Activated T-cell treated with anti-CD3 and anti-CD28 coated beads, Interleukin-2, amount 50 U/mL, for 72 hours (primary cell): ENCODE measurements around the gene TLR2. TPM values are rescaled to one million over a fixed set of nuclear protein-coding genes. Genes with fewer than 3 reads are reported as not detected.

Experiments used
- ATAC-seq, 2 donors: fragments of 150-1000 bp; cut with Tn5 transposase; replicated peaks in 1 of 2; 2 replicates each; pipeline ENCODE4 v1.10.0; 2021; ENCODE audit warnings: moderate library complexity in 2 of 2, mild to moderate bottlenecking in 1 of 2
- DNase-seq, 2 donors: peaks; one replicate each; pipeline ENCODE4 v3.0.0; 2021 to 2022; ENCODE audit warnings: mixed read lengths in 1 of 2
- H3K27ac Mint-ChIP-seq: one replicate; pipeline ENCODE4 v1.8.0; 2022; ENCODE audit warnings: mild to moderate bottlenecking, moderate library complexity, mixed read lengths
- H3K27me3 Mint-ChIP-seq: one replicate; pipeline ENCODE4 v1.8.0; 2022; ENCODE audit warnings: low read depth, mixed read lengths
- H3K36me3 Mint-ChIP-seq, 2 donors: one replicate each; pipeline ENCODE4 v1.8.0; 2022; ENCODE audit warnings: mixed read lengths in 2 of 2, mild to moderate bottlenecking in 1 of 2; ENCODE audit not compliant: insufficient read depth in 2 of 2
- H3K4me1 Mint-ChIP-seq: one replicate; pipeline ENCODE4 v1.8.0; 2022; ENCODE audit warnings: low read depth, mixed read lengths
- H3K4me3 Mint-ChIP-seq, 2 donors: one replicate each; pipeline ENCODE4 v1.8.0; 2022; ENCODE audit warnings: mild to moderate bottlenecking in 2 of 2, mixed read lengths in 2 of 2, moderate library complexity in 2 of 2
- H3K9me3 Mint-ChIP-seq, 2 donors: one replicate each; pipeline ENCODE4 v1.8.0; 2022; ENCODE audit warnings: mixed read lengths in 2 of 2
- total RNA-seq, 2 donors: library from RNA; stranded (reverse); gene quantifications; one replicate each; pipeline ENCODE4 v1.2.3, GENCODE V29; 2022

The TLR2 gene
- 1 to 10 TPM in 1 of 2 donors, under 1 TPM in 1; 0.70 to 1.4 TPM for total RNA-seq

DNA sequence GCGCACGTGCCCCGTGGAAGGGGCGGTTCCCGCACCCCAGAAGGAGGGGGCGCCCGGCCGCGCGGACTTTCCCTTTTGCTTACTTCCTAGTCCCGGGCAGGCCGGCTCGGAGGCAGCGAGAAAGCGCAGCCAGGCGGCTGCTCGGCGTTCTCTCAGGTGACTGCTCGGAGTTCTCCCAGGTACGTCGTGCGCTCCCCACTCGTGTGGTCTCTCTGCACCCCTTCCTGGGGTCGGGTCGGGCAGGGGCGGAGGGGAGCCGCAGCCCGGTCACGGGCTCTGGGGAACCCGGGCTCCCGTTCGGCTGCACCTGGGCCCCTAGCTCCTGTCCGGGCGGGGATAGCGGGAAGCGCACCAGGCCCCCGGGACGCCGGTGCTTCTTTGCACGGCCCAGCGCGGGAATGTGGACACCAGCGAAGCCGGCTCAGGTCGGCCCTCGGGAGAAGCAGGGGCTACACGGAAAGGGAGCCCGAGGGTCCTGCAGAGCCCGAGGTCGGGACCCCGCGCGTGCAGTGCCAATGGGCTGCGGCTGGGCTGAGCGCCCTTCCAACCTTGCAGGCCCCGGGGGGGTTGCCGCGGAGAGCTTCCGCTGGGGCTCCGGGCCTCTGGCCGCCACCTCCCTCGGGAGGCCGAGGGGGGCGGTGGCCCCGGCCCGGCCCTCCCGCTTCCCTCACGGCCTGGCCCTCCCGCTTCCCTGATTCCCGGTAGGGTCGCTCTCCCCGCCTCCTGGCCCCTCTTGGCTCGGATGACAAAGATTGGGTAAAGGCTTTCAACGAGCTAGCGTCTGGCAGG lies at the start of gene TLR2:
TSS of gene TLR2 (plus strand) at position 99 of the 789 bp plus-strand sequence. CDS start 18,628 bp downstream, outside the sequence.
- DNase-seq (peak; percentile 66 to 71), ATAC-seq (peak; percentile 86 to 94)
- Mint-ChIP-seq H3K9me3 (peaks cover 3 to 4% of the 10 kb centered on the region in 2 donors), H3K36me3 (peaks cover 2 to 7% of the 10 kb centered on the region in 2 donors), H3K4me3 (peak within 1 kb of the TSS; percentile 86 to 89), H3K27me3 (peaks cover 33% of the 10 kb centered on the region), H3K4me1 (peaks cover 13% of the 10 kb centered on the region), H3K27ac (peak within 1 kb of the TSS; percentile 64)

GRCh38 chr4:153634738-153635353 lies 49.2 kb upstream of the TLR2 start:
- peaks cover 4 to 30% of the 10 kb centered on the region in 2 donors for H3K36me3 Mint-ChIP-seq
- H3K9me3 Mint-ChIP-seq = no peaks in the 10 kb centered on the region
- DNase-seq (no peak), ATAC-seq (peak; percentile 32 to 37)
- no peaks in the 10 kb centered on the region for H3K27me3 Mint-ChIP-seq
- H3K27ac Mint-ChIP-seq = no peak overlapping the region
- peaks cover 9% of the 10 kb centered on the region for H3K4me1 Mint-ChIP-seq
- no peak overlapping the region for H3K4me3 Mint-ChIP-seq

DNA sequence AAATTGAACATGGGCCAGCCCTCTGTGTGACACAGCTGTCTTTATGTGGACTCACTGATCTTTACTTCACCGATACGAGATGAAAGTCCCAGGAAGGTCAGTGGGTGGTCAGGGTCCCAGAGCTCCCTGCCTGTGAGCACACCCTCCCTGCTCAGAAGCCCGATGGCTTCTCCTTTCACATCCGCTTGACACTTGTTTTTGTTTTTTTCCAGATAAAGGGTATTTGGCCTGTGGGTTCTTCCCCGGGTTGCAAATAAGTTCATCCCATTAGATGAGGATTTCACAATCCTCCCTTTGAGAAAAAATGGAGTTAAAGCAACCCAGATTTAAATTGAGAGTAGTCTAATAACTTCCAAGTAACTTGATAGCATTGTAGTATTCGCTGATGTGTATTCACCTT lies 48.2 kb upstream of the TLR2 start:
- Mint-ChIP-seq H3K4me3 (no peak overlapping the region), H3K36me3 (peaks cover 4 to 27% of the 10 kb centered on the region in 2 donors), H3K27ac (no peak overlapping the region), H3K9me3 (no peaks in the 10 kb centered on the region), H3K27me3 (no peaks in the 10 kb centered on the region), H3K4me1 (peaks cover 11% of the 10 kb centered on the region)
- DNase-seq (no peak), ATAC-seq (no peak)

GRCh38 chr4:153637201-153637600 lies 46.9 kb upstream of the TLR2 start:
- no peak overlapping the region for H3K27ac Mint-ChIP-seq
- H3K4me3 Mint-ChIP-seq = no peak overlapping the region
- peaks cover 24% of the 10 kb centered on the region for H3K4me1 Mint-ChIP-seq
- H3K36me3 Mint-ChIP-seq = peaks cover 3 to 23% of the 10 kb centered on the region in 2 donors
- no peak for ATAC-seq
- DNase-seq = no peak
- H3K27me3 Mint-ChIP-seq = no peaks in the 10 kb centered on the region
- H3K9me3 Mint-ChIP-seq = no peaks in the 10 kb centered on the region

DNA sequence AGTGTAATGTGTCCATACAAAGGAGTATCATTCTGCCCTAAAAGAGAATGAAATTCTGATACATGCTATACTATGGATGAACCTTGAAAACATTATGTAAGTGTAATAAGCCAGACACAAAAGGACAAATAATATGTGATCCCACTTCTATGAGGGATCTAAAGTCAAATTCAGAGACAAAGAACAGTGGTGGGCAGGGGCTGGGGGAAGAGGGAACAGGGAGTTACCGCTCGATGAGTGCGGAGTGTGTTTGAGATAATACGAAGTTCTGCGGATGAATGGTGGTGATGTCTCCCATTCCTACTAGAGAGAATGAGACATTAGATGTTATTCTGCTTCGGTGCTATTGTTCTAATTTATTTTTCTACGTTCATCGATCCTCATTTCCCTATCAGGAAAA lies 46.1 kb upstream of the TLR2 start:
- ATAC-seq (no peak), DNase-seq (no peak)
- Mint-ChIP-seq H3K36me3 (peaks cover 2 to 20% of the 10 kb centered on the region in 2 donors), H3K27ac (no peak overlapping the region), H3K9me3 (no peaks in the 10 kb centered on the region), H3K4me1 (peaks cover 25% of the 10 kb centered on the region), H3K27me3 (no peaks in the 10 kb centered on the region), H3K4me3 (no peak overlapping the region)

DNA sequence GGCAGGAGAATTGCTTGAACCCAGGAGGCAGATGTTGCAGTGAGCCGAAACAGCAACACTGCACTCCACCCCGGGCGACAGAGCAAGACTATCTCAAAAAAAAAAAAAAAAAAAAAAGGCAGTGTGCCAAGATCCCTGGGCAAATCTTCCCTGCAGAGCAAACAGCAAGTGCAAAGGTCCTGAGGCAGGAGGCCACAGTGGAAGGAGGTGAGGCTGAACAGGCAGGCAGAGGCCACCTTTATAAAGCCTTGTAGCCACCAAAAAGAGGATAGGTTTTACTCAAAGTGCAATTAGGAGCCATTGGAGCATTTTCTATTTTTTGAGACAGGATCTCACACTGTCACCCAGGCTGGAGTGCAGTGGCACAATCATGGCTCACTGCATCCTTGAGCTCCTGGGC lies 45.1 kb upstream of the TLR2 start:
- Mint-ChIP-seq H3K4me3 (no peak overlapping the region), H3K36me3 (peaks cover 2 to 20% of the 10 kb centered on the region in 2 donors), H3K9me3 (no peaks in the 10 kb centered on the region), H3K4me1 (peaks cover 32% of the 10 kb centered on the region), H3K27ac (no peak overlapping the region), H3K27me3 (no peaks in the 10 kb centered on the region)
- ATAC-seq (no peak), DNase-seq (no peak)

GRCh38 chr4:153639833-153640802 lies 44.0 kb upstream of the TLR2 start:
- no peaks in the 10 kb centered on the region for H3K27me3 Mint-ChIP-seq
- peaks cover 0 to under 1% of the 10 kb centered on the region in 2 donors for H3K9me3 Mint-ChIP-seq
- H3K4me1 Mint-ChIP-seq = peaks cover 32% of the 10 kb centered on the region
- DNase-seq (no peak), ATAC-seq (no peak)
- H3K4me3 Mint-ChIP-seq = peak overlapping the region in 1 of 2 donors; percentile 28
- H3K36me3 Mint-ChIP-seq = peaks cover 0 to 12% of the 10 kb centered on the region in 2 donors
- no peak overlapping the region for H3K27ac Mint-ChIP-seq

- H3K27ac Mint-ChIP-seq = no peak overlapping the region
- peak; percentile 75 to 79 for ATAC-seq
Observed at GRCh38 chr4:153641532-153641931, 42.5 kb upstream of the TLR2 start.

DNA sequence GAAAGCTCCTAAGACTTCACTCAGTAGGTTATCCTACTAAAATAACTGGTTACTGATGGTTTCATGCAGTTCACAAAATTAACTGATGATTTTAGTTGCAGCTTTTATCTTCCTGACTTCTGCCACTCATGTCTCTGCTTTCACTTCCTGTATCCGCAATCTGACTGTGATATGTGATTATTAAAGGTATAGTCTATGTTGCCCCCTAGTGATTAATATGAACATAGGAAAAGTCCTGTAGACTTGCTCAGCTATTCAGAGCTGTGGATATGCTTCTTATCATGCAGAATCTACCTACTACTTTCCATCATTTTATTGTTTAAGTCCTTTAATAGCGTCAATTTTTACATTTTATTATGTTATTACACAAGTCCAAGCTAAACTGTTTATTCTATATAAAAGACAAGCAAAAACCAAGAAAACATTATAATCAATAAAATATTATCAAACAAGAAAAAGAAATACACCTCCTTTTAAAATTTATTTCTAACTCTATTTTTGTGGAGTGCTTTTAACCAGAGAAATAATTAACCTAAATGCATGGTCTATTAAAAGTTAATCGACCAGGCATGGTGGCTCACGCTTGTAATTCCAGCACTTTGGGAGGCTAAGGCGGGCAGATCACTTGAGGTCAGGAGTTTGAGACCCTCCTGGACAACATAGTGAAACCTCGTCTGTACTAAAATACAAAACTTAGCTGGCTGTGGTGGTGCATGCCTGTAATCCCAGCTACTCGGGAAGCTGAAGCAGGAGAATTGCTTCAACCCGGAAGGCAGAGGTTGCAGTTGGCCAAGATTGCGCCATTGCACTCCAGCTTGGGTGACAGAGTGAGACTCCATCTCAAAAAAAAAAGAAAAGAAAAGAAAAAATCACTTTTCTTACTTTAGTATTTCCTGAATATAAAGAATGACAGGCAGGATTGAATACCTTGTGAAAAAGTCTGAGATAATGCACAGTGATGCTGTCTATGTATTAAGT lies 40.4 kb upstream of the TLR2 start:
- H3K4me3 Mint-ChIP-seq = no peak overlapping the region
- H3K9me3 Mint-ChIP-seq = peaks cover 0 to 3% of the 10 kb centered on the region in 2 donors
- no peaks in the 10 kb centered on the region for H3K27me3 Mint-ChIP-seq
- no peak for DNase-seq
- H3K36me3 Mint-ChIP-seq = no peaks in the 10 kb centered on the region
- peaks cover 36% of the 10 kb centered on the region for H3K4me1 Mint-ChIP-seq
- no peak overlapping the region for H3K27ac Mint-ChIP-seq
- ATAC-seq = peak; percentile 64 to 71

More at GRCh38 chr4:153641532-153641931, 42.5 kb upstream of the TLR2 start:
- peaks cover 0 to under 1% of the 10 kb centered on the region in 2 donors for H3K36me3 Mint-ChIP-seq
- DNase-seq = peak in 1 of 2 donors; percentile 23
- no peak overlapping the region for H3K4me3 Mint-ChIP-seq
- peaks cover 29% of the 10 kb centered on the region for H3K4me1 Mint-ChIP-seq
- H3K9me3 Mint-ChIP-seq = peaks cover 0 to 3% of the 10 kb centered on the region in 2 donors
- no peaks in the 10 kb centered on the region for H3K27me3 Mint-ChIP-seq

DNA sequence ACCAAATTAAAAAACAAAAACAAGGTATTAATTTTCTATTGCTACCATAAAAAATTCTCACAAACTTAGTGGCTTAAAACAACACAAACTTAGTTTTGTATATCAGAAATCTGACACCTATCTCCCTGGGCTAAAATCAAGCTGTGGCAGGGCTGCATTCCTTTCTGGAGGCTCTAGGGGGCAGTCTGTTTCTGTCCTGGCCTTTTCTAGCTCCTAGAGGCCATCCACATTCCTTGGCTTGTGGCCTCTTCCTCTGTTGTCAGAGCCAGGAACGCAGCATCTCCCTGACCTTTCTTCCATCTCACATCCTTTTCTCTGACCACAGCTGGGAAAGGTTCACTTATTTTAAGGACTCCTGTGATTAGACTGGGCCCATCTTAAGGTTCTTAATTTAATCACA lies 38.9 kb upstream of the TLR2 start:
- peaks cover 36% of the 10 kb centered on the region for H3K4me1 Mint-ChIP-seq
- no peaks in the 10 kb centered on the region for H3K36me3 Mint-ChIP-seq
- H3K27ac Mint-ChIP-seq = no peak overlapping the region
- peaks cover 0 to 3% of the 10 kb centered on the region in 2 donors for H3K9me3 Mint-ChIP-seq
- DNase-seq (no peak), ATAC-seq (no peak)
- H3K4me3 Mint-ChIP-seq = no peak overlapping the region
- H3K27me3 Mint-ChIP-seq = no peaks in the 10 kb centered on the region

DNA sequence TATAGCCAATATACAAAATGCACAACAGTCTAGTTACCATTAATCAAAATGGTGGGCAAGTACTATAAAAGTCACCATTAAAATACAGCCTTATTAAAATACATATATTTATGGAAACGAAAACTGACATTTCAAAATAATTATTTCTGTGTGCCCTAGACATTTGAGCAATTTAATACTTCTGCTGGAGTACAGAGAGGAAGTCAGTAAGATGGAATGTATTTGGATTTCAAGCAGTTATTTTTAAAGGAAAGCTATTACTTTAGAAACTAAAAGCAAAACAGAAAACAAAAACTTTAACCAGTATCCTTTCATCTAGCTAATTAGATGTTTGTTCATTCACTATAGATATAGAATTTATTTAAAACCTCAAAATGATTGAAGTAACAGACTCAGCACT lies 37.8 kb upstream of the TLR2 start:
- H3K27ac Mint-ChIP-seq = no peak overlapping the region
- H3K36me3 Mint-ChIP-seq = no peaks in the 10 kb centered on the region
- peaks cover 39% of the 10 kb centered on the region for H3K4me1 Mint-ChIP-seq
- DNase-seq (no peak), ATAC-seq (no peak)
- no peaks in the 10 kb centered on the region for H3K27me3 Mint-ChIP-seq
- no peak overlapping the region for H3K4me3 Mint-ChIP-seq
- peaks cover 0 to 3% of the 10 kb centered on the region in 2 donors for H3K9me3 Mint-ChIP-seq

DNA sequence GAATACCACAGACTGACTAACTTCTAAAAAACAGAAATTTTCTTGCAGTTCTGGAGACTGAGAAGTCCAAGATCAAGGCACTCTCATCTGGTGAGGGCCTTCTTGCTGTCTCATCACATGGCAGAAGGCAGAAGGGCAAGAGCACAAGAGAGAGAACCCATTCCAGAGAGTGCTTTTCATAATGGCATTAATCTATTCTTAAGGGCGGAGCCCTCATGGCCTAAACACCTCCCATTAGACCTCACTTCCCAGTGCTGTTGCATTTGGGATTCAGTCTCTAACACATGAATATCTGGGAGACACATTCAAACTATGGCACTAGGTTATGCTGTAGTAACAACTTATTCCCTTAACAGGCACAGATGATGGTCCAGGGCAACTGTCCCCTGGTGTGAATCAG lies 37.1 kb upstream of the TLR2 start:
- peaks cover 39% of the 10 kb centered on the region for H3K4me1 Mint-ChIP-seq
- peaks cover 0 to 3% of the 10 kb centered on the region in 2 donors for H3K9me3 Mint-ChIP-seq
- H3K27me3 Mint-ChIP-seq = no peaks in the 10 kb centered on the region
- no peak for DNase-seq
- H3K27ac Mint-ChIP-seq = no peak overlapping the region
- H3K4me3 Mint-ChIP-seq = no peak overlapping the region
- no peaks in the 10 kb centered on the region for H3K36me3 Mint-ChIP-seq
- ATAC-seq = no peak
